HG03442 (cell line): ENCODE data around the gene IGSF21.

ENCODE experiments used
- ATAC-seq: cut with Tn5 transposase; IDR thresholded peaks from one replicate; pipeline ENCODE4 v1.9.1; 2021; ENCODE audit warnings: mild to moderate bottlenecking, moderate library complexity; ENCODE audit not compliant: unreplicated experiment

IGSF21 gene

DNA sequence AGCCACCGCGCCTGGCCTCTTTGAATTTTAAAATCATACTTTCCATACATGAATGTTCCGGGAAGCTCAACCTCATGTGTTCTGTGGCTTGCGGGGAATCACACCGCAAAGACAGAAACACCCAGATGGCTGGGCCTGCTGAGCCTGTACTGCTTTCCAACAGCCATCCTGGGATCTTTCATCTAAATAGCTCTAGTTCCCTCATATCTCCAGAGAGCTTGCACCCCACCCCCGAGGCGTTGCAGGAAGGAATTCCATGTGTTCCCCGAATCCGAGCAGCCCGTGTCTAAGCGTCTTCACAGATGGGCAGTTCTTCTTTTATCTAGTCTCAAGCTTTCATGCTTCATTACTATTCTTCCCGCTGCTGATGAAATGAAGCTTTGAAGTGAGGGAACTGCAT, 66.4 kb downstream of the IGSF21 start:
- ATAC-seq: no peak

DNA sequence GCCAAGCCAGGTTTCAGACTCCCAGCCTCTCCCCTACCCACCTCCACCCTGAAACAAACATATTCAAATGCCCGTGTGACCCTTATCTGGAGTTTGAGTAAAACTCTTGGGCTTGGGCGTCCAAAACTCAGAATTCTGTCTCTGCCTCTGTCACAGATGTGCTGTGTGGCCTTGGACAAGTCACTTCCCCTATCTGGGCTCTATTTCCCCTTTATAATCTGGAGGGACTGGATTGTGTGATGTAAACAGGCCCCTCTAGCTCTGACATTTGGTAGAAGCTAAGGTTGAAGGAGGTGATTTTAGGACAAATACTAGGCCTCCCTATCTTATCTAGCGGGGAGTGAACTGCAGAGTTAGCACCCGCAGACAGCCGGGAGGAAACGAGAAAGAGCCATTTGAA, 67.5 kb downstream of the IGSF21 start:
- ATAC-seq: no peak

DNA sequence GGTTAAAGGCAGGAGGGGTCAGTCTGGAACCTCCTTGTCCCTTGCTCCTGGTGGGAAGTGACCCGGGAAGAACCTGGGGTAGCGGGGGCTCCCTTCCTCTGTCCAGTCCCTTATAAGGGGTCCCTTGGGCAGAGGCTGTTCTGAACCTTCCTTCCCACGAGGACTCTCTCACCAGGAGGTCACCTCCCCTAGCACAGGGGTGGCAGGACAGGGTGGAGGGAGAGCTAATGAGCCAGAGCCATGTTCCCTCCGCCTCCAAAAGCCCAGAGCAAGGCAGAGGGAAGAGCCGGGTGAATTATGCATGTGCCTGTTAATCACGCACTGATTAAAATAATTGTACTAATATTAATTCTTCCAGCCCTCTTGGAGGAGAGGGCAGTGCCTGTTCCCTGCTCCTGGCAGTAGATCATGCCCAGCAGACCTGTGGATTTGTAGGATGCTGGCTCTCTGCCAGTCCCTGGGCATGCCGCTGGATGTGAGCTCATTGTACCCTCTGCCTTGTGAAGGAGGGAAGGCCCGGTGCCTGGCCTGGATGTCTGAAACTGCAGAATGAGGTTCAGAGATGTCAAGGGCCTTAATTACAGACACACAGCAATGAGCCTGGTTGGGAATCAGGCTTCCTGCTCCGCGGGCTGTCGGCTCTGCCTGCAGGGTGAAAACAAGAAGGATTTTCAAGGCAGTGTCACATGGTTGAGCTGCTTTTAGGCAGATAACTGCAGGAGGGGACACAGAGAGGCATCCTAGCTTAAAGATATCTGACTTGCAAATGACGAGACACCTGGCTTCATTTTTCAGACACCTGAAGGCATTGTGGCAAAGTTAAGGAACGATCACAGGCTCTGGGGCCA, 68.2 kb downstream of the IGSF21 start:
- ATAC-seq: no peak

DNA sequence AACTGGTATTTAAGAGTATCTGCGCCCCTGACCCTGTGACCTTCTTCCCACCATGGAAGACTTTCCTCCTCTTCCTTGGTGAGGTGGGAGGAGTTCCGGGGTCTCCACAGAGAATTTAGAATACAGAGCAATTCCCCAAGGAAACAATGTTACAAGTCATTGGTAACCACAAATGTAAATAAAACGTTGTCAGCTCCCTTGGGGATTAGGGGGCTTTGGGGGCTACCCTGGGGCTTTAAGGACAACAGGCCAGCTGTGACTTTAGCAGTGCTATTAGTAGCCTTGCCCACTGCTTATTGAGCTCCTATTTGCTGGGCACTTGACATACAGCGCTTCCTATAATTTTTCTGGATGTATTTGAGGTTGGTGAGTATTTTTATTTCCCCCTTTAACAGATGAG, 69.0 kb downstream of the IGSF21 start:
- ATAC-seq: no peak

DNA sequence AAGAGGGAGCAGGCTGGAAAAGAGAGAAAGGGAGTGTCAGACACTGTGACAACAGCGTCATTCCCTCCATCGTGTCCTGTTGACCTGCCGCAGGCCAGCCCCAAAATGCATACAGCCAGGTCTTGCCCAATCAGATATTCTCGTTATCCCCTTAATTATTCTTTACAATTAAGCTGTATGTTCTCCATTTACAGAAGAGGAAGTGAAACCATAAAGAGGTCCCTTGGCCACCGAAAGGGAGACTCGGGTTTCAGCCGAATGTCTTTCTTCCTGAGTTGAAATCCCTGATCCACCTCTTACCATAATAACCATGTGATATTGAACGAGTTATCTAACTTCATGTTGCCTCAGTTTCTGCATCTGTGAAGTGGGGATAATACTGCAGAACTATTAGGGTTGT, 70.5 kb downstream of the IGSF21 start:
- ATAC-seq: no peak

DNA sequence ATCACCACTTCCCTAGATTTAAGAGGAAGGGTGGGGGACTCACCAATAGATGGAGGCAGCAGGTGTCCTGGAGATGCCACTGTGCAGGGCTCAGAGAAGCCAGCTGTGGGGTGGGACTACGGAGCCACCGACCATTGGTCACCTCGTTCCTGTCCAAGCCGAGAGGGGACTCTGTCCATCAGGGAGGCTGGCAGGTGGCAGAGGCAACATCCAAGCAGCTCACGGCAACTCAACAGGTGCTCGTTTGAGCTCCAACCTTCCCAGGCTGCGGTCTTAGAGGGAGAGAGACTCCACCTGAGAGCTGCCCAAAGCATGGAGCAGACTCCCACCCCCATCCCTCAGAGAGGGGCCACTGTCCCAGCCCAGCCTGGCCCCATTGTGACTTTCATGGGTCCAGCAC, 71.4 kb downstream of the IGSF21 start:
- ATAC-seq: no peak

DNA sequence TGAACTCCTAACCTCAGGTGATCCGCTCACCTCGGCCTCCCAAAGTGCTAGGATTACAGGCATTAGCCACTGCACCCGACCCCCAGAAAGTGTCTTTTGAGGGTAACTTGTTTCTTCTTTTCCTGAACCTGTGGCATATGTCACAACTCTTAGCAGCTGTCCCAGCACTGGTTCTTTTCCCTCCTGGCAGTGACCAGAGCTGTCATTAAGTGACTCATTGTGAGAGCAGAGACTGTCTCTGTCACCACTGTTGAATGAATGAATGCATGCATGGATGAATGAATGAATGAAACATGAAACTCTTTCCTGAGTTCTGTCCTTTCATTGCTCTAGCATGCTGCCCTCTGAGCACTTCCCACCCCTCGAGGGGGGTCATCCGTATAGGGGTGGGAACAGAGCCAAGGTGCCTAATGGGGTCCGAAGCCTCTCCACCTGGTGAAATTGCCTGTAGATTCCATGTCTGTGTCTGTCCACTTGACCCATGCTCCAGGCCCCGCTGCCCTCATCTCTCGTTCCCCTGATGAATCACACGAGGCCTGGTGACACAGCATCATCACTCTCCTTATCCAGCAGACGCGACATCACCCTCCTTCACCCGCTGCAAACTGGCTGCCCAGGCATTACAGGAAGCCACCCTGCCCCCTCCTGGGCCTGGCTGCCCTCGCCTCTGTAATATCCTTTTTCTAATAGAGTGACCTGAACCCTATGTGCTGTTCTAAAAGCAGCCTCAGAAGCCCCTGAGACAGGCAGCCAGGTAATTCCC, 75.0 kb downstream of the IGSF21 start:
- ATAC-seq: no peak

DNA sequence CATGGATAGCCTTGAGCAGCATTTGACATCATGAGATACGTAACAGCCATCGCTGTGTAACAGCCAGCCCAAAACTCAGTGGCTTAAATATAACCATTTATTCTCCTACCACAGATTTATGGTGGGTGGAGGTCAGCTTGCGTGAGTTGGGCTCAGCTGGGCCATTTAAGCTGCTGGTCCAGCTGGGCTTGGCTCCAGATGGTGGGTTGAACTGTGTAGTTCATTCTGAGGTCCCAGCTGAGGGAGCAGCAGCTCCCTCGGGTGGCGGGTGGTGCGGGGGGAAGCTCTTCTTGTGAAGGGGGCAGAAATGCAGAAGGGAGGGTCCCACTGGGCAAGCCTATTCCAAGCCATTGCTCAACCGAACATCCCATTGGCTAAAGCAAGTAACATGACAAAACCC, 75.9 kb downstream of the IGSF21 start:
- no peak for ATAC-seq

DNA sequence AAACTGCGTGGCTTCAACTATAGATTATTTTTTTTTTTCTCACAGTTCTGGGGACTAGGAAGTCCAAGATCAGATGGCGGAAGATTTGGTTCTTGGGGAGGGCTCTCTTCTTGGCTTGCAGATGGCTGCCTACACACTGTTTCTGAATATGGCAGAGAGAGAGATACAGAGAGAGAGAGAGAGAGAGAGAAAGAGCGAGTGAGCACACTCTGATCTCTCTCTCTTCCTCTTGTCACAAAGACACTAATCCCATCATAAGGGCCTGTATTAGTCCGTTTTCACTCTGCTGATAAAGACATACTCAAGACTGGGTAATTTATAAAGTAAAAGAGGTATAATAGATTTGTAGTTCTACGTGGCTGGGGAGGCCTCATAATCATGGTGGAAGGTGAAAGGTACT, 79.5 kb downstream of the IGSF21 start:
- no peak for ATAC-seq

DNA sequence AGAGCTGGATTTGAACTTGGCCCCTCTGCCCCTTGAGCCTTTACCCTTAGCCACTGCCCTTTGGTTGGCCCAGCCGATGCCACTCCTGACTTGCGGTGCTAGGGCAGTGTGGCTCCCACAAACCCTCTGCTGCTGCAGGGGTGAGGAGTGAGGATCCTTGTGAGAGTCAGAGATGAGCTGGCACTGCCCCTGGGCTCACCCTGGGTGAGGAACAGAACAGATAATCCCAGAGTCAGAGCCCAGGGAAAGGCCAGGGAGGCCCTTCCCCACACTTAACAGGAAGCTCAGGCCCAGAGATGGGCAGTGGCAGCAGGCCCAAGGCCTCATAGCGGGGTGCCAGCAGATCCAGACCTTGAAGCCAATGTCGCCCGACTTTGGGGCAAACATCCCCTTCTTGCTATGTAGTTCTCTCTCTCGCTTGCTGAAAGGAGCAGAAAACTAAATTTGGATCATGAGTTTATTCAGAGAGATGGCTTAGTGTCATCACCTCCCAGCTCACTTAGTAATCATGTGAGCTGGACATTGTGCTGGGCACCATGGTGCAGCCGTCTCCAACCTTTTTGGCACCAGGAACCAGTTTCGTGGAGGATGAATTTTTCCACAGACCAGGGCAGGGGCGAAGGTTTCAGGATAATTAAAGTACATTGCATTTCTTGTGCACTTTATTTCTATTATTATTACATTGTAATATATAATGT, 81.4 kb downstream of the IGSF21 start:
- ATAC-seq: no peak

DNA sequence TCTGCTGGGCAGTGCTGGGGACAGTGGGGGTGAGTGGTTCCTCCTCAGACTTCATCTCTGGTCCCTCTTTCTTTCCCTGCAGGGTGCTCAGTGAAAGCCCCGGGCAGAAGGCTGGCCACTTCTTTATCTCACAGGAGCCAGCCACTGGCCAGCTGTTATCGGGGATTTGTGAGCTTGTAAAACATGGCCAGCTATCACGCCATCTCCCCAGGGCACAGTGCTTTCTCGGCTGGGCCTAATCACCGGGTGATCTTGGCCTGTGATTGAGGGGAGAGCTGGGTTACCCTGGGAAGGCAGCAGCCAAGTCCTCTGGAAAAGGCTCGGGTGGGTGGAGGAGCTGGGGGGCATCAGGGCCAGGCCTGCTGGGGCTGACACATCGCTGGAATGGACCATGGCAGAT, 83.0 kb downstream of the IGSF21 start:
- ATAC-seq: no peak

DNA sequence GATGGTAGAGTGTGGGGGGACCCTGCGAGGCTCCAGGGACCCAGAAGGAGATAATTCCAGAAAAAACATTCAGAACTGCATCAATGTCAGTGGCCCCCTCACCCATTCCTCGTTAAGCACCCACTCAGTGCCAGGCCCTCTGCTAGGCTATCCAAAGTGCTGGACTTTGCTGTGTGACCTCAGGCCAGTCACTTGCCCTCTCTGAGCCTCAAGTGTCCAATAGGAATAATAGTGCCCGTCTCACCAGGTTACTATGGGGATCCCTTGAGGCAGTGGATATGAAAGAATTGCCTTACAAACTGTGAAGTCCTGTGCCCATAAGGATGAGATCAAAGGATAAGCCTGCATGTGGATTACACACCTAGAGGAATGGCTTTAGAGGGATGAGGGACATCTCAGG, 83.4 kb downstream of the IGSF21 start:
- no peak for ATAC-seq

DNA sequence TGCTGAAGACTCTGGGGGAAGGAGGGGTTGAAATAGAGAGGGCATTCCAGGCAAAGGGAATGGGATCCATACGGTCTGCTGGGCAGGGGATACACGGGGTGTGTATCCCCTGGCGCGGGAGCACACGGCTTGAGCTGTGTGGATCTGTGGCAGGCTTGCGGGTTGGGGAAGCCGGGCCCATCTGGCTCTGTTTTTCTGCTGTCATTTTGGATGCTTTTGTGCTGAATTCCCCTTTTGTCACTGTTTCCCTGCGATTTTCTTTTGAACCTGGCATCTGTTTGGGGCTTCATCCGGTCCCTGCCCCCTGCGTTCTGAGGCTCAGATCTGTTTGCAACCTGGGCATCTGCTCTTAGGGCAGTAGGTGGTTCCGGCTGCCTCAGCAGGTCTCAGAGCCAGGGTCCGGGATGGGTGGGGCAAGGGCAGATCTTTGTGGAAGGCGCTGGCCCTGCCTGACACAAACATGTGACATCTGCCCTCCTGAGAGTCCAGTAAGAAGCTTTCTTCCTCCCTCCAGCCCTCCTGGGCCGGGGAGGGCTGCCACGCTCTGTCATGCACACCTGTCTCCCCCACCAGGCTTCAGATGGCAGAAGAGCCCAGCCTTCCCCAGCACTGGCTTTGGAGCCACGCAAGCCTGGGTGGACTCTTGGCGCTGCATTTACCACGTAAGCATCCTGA, 84.0 kb downstream of the IGSF21 start:
- no peak for ATAC-seq

DNA sequence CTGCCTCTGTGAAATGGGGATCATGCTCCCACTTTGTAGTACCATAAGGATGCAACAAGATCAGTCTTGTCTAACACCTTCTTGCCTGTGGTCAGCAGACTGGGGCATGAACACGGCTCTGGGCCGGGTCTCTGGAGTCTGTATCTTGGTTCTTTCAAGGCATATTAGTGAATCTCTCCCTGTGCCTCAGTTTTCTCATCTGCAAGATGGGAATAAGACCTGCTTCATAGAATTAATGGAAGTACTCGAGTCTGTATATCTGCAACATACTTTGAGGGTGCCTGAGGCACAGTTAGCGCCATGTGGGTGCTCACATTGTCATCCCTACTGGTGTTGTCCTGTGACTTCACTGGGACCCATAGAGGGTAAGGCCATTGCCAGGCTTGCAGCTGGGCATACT, 84.6 kb downstream of the IGSF21 start:
- ATAC-seq: no peak

DNA sequence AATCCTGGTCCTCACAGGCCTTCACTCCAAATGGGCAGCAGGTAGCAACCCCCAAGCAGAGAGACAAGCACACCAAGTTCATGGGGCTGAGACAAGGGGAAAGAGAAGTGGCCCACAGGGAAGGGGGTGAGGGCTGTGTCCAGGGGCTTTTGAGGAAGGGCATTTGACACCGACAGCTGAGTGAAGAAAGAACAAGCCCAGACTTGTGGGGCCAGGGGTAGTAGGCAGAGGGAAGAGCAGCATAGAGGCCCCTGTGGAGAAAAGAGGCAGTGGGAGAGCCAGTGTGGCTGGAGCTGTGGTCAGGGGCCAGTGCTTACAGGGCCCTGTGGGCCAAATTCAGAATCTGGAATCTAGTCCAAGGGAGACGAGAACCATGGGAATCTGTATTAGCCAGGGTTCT, 85.4 kb downstream of the IGSF21 start:
- ATAC-seq: no peak

DNA sequence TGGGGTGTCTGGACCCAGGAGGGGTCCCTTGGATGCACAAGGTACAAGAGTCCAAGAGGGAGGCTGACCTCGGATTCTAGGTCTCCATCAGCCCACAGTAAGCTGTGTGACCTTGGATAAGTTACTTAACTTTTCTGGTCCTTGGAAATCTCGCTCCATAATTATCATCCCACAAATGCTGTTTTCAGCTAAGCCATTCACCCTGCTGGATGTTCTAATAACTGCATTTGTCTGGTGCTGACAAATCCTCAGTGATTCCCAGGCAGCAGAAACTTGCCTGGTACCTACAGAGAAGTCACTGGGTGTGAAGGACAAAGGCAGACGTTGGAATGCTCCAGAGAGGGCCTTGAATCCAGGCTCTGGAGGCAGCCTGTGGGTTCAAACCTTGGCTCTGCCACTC, 89.7 kb downstream of the IGSF21 start:
- ATAC-seq: no peak

DNA sequence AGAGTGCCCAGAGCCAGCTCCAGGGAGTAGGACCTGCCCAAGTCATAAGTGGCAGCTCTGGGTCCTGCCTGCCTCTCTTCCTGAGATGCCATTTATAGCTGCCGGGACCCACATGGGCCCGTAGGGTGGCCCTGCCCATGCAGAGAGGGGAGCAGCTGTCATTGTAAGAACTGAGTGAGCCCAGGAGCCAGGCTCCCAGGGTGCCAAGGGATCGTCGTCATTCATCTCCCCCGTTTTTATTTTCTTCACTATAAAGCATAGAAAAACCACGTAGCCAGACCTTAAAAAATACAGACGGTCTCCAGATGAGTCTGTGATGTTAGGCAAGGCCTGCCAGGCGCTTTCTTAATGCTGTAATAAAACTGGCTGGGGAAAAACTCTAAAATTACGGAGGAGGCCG, 90.7 kb downstream of the IGSF21 start:
- ATAC-seq: no peak

DNA sequence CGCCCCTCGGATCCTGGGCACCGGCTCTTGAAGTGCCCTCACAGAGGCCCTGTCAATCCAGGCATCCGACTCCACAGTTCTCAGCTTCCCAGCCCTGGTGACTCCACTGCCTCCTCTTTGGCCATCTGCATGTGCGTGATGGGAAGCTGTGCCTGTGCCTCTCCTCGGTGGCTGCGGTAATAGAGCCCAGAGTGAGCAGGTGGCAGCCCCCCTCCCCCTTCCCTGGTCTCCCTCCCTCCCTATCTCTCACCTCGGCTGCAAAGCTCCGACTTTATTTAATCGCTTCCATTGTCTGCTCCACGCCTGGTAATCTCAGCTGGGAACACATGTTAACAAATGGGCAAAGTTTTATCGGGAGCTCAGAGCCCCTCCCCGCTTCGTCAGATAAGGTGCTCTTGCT, 91.9 kb downstream of the IGSF21 start:
- no peak for ATAC-seq

DNA sequence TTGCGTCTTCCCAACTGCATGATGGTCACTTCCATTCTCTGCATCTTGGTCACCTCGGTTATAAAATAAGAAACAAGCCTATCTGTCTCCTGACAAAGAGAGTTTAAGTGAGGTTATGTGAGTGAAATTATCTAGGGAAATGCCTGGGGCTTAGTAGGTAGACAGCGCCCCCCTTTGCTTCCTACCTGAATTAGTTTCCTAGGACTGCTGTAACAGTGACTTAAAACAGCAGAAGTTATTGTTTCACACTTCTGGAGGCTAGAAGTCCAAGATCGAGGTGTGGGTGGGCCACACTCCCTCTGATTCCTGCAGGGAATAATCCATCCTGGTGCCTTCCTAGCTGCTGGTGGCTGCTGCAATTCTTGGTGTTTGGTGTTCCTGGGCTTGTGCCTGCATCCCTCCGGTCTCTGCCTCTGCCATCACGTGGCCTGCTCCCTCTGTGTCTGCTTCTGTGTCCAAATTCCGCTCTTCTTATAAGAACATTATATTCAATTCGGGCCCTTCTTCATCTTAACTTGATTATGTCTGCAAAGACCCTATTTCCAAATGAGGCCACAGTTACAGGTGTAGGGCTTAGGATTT, 92.6 kb downstream of the IGSF21 start:
- no peak for ATAC-seq

DNA sequence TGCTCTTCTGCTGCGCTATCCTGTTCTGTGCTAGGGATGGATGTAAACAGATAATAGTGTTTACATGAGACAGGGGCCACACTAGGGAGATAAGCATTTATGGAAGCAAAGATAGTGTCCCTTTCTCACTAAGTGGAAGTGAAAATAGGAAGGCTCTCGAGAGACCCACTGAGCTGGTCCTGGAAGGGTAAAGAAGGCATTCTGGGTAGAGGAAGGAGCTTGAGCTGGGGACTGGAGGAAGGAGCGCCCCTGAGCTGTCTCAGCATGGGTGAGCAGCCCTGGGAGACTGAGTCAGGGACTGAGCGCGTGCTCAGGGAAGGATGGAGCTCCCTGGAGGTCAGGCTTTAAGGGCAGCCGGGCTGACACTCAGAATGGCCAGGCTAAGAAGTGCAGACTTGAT, 93.3 kb downstream of the IGSF21 start:
- ATAC-seq: no peak
